ENCODE measurements around the gene GNAZ.

- no peak for TF ChIP-seq CTCF (IDR thresholded peaks at IDR 0.05)
- TF ChIP-seq POLR2A (IDR thresholded peaks at IDR 0.05) = no peak
Observed at GRCh38 chr22:23037429-23038333, 32.6 kb upstream of the GNAZ start.

Data from ovary (tissue), 3 donors.